ENCODE data around the gene DAAM2. TPM values are rescaled to one million over a fixed set of nuclear protein-coding genes. Genes with fewer than 3 reads are reported as not detected.

The DAAM2 gene
- total and polyA plus RNA-seq, 2 donors (not counting 1 experiment from before 2014, with no cell fraction given), result 41.5 to 48.2 TPM

- H3K27me3 ChIP-seq (ENCODE audit: control insufficient read depth, insufficient read depth, low read length), result no peaks in the 10 kb centered on the region
Measured at GRCh38 chr6:39756582-39756981, 35.6 kb upstream of the DAAM2 start.

GRCh38 chr6:39758905-39759605 lies 33.1 kb upstream of the DAAM2 start:
- no peaks in the 10 kb centered on the region for H3K27me3 ChIP-seq (ENCODE audit: control insufficient read depth, insufficient read depth, low read length)
- H3K4me2 ChIP-seq (ENCODE audit: extremely low read depth, insufficient read depth, low read length), result no peak overlapping the region
- H2AFZ ChIP-seq (ENCODE audit: low read length), result no peak overlapping the region
- no peak overlapping the region for H3K27ac ChIP-seq (ENCODE audit: insufficient read depth, low read length)
- DNase-seq (ENCODE audit: low read depth in 2 of 2), result no peak
- H4K20me1 ChIP-seq (ENCODE audit: control insufficient read depth, extremely low read depth, insufficient read depth, low read length), result no peaks in the 10 kb centered on the region
- H3K4me3 ChIP-seq (replicated peaks in 1 of 4; ENCODE audit: control extremely low read depth in 1 of 4, insufficient read depth in 1 of 4, low read depth in 3 of 4, low read length in 4 of 4), result no peak overlapping the region
- no peak overlapping the region for H3K9ac ChIP-seq (ENCODE audit: insufficient read depth, low read length)
- no peaks in the 10 kb centered on the region for H3K9me3 ChIP-seq (ENCODE audit: control insufficient read depth, insufficient read depth, low read depth, low read length)
- no peaks in the 10 kb centered on the region for H3K79me2 ChIP-seq (ENCODE audit: control insufficient read depth, insufficient read depth, low read length)
- TF ChIP-seq CTCF (conservative IDR thresholded peaks at IDR 0.05 in 1 of 2, IDR thresholded peaks at IDR 0.05 in 1 of 2; ENCODE audit: low read depth in 1 of 2, low read length in 2 of 2) (no peak), EZH2 (IDR thresholded peaks at IDR 0.05; ENCODE audit: low read length, missing control alignments) (no peak)
- H3K4me1 ChIP-seq (ENCODE audit: control insufficient read depth, extremely low read depth, insufficient read depth, low read length), result no peaks in the 10 kb centered on the region
- H3K36me3 ChIP-seq (ENCODE audit: control insufficient read depth, insufficient read depth, low read length), result no peaks in the 10 kb centered on the region

More at GRCh38 chr6:39756582-39756981, 35.6 kb upstream of the DAAM2 start:
- no peaks in the 10 kb centered on the region for H3K9me3 ChIP-seq (ENCODE audit: control insufficient read depth, insufficient read depth, low read depth, low read length)
- no peak overlapping the region for H3K27ac ChIP-seq (ENCODE audit: insufficient read depth, low read length)
- TF ChIP-seq EZH2 (IDR thresholded peaks at IDR 0.05; ENCODE audit: low read length, missing control alignments) (no peak), CTCF (conservative IDR thresholded peaks at IDR 0.05 in 1 of 2, IDR thresholded peaks at IDR 0.05 in 1 of 2; ENCODE audit: low read depth in 1 of 2, low read length in 2 of 2) (no peak)
- no peak overlapping the region for H3K4me2 ChIP-seq (ENCODE audit: extremely low read depth, insufficient read depth, low read length)
- no peak overlapping the region for H2AFZ ChIP-seq (ENCODE audit: low read length)
- H3K4me1 ChIP-seq (ENCODE audit: control insufficient read depth, extremely low read depth, insufficient read depth, low read length), result no peaks in the 10 kb centered on the region
- H3K9ac ChIP-seq (ENCODE audit: insufficient read depth, low read length), result no peak overlapping the region
- H4K20me1 ChIP-seq (ENCODE audit: control insufficient read depth, extremely low read depth, insufficient read depth, low read length), result no peaks in the 10 kb centered on the region
- no peaks in the 10 kb centered on the region for H3K79me2 ChIP-seq (ENCODE audit: control insufficient read depth, insufficient read depth, low read length)
- no peak overlapping the region for H3K4me3 ChIP-seq (replicated peaks in 1 of 4; ENCODE audit: control extremely low read depth in 1 of 4, insufficient read depth in 1 of 4, low read depth in 3 of 4, low read length in 4 of 4)
- H3K36me3 ChIP-seq (ENCODE audit: control insufficient read depth, insufficient read depth, low read length), result no peaks in the 10 kb centered on the region
- no peak for DNase-seq (ENCODE audit: low read depth in 2 of 2)

GRCh38 chr6:39760226-39760952 lies 31.8 kb upstream of the DAAM2 start:
- no peak overlapping the region for H3K4me3 ChIP-seq (replicated peaks in 1 of 4; ENCODE audit: control extremely low read depth in 1 of 4, insufficient read depth in 1 of 4, low read depth in 3 of 4, low read length in 4 of 4)
- no peak overlapping the region for H3K9ac ChIP-seq (ENCODE audit: insufficient read depth, low read length)
- DNase-seq (ENCODE audit: low read depth in 2 of 2), result peak in 1 of 2 donors; percentile 24
- H2AFZ ChIP-seq (ENCODE audit: low read length), result no peak overlapping the region
- H3K4me2 ChIP-seq (ENCODE audit: extremely low read depth, insufficient read depth, low read length), result no peak overlapping the region
- H3K27ac ChIP-seq (ENCODE audit: insufficient read depth, low read length), result no peak overlapping the region
- no peaks in the 10 kb centered on the region for H3K9me3 ChIP-seq (ENCODE audit: control insufficient read depth, insufficient read depth, low read depth, low read length)
- H3K79me2 ChIP-seq (ENCODE audit: control insufficient read depth, insufficient read depth, low read length), result no peaks in the 10 kb centered on the region
- TF ChIP-seq EZH2 (IDR thresholded peaks at IDR 0.05; ENCODE audit: low read length, missing control alignments) (no peak), CTCF (conservative IDR thresholded peaks at IDR 0.05 in 1 of 2, IDR thresholded peaks at IDR 0.05 in 1 of 2; ENCODE audit: low read depth in 1 of 2, low read length in 2 of 2) (no peak)
- H3K4me1 ChIP-seq (ENCODE audit: control insufficient read depth, extremely low read depth, insufficient read depth, low read length), result no peaks in the 10 kb centered on the region
- H3K36me3 ChIP-seq (ENCODE audit: control insufficient read depth, insufficient read depth, low read length), result no peaks in the 10 kb centered on the region
- no peaks in the 10 kb centered on the region for H4K20me1 ChIP-seq (ENCODE audit: control insufficient read depth, extremely low read depth, insufficient read depth, low read length)
- H3K27me3 ChIP-seq (ENCODE audit: control insufficient read depth, insufficient read depth, low read length), result no peaks in the 10 kb centered on the region
